ENCODE measurements around the gene UTP14C. TPM values are rescaled to one million over a fixed set of nuclear protein-coding genes. Genes with fewer than 3 reads are reported as not detected.

UTP14C gene
- total RNA-seq, 2 donors from 2014 or later = 19.1 to 26.1 TPM

- peaks cover 17% of the 10 kb centered on the region for H3K4me1 ChIP-seq (replicated peaks)
- H3K27ac ChIP-seq = no peak overlapping the region
- H3K27me3 ChIP-seq (replicated peaks; ENCODE audit: insufficient read depth) = no peaks in the 10 kb centered on the region
- DNase-seq (ENCODE audit: low spot score) = no peak
- 73% methylated on average over 8 of the region's 8 CpGs for WGBS
- no peak for TF ChIP-seq POLR2AphosphoS5 (IDR thresholded peaks at IDR 0.05)
- TF ChIP-seq POLR2A (IDR thresholded peaks at IDR 0.05) = no peak
- TF ChIP-seq CTCF (IDR thresholded peaks at IDR 0.05) = no peak
- no peaks in the 10 kb centered on the region for H3K36me3 ChIP-seq
- no peak overlapping the region for H3K4me3 ChIP-seq
- no peaks in the 10 kb centered on the region for H3K9me3 ChIP-seq
- intact Hi-C loops (cut with DNase I) = loop anchor here (5.0 kb wide), 1 partner anchor 130 kb away; the partner anchor contains the start of gene NEK5
These were observed 26.7 kb upstream of the UTP14C start for GRCh38 chr13:51997641-51998330.

GRCh38 chr13:51998723-51999509 lies 25.6 kb upstream of the UTP14C start:
- H3K36me3 ChIP-seq = no peaks in the 10 kb centered on the region
- no peaks in the 10 kb centered on the region for H3K27me3 ChIP-seq (replicated peaks; ENCODE audit: insufficient read depth)
- no peak for DNase-seq (ENCODE audit: low spot score)
- 30% methylated on average over 6 of the region's 6 CpGs for WGBS
- no peaks in the 10 kb centered on the region for H3K9me3 ChIP-seq
- H3K4me3 ChIP-seq = peak overlapping the region in 1 of 2 donors; percentile 11
- H3K27ac ChIP-seq = peak overlapping the region; percentile 66 to 74
- intact Hi-C loops (cut with DNase I) = loop anchor here (5.0 kb wide), 1 partner anchor 128 kb away; the partner anchor contains the start of gene NEK5
- TF ChIP-seq POLR2AphosphoS5 (IDR thresholded peaks at IDR 0.05) (no peak), CTCF (IDR thresholded peaks at IDR 0.05) (no peak), POLR2A (IDR thresholded peaks at IDR 0.05) (no peak)
- H3K4me1 ChIP-seq (replicated peaks) = peaks cover 17% of the 10 kb centered on the region

- Histone ChIP-seq H3K4me1 (replicated peaks) (peaks cover 17% of the 10 kb centered on the region), H3K27ac (peak overlapping the region; percentile 66 to 74), H3K4me3 (peak overlapping the region in 1 of 2 donors; percentile 11), H3K36me3 (no peaks in the 10 kb centered on the region), H3K27me3 (replicated peaks; ENCODE audit: insufficient read depth) (no peaks in the 10 kb centered on the region), H3K9me3 (no peaks in the 10 kb centered on the region)
- 28% methylated on average over 13 of the region's 13 CpGs for WGBS
- intact Hi-C loops (cut with DNase I) = loop anchor here (5.0 kb wide), 1 partner anchor 128 kb away; the partner anchor contains the start of gene NEK5
- DNase-seq (ENCODE audit: low spot score) = peak; percentile 89
- TF ChIP-seq POLR2A (IDR thresholded peaks at IDR 0.05) (no peak), POLR2AphosphoS5 (IDR thresholded peaks at IDR 0.05) (peak; percentile 64), CTCF (IDR thresholded peaks at IDR 0.05) (peak in 2 of 4 experiments; percentile 6 to 20)
These were observed 25.0 kb upstream of the UTP14C start for GRCh38 chr13:51999510-51999911.

GRCh38 chr13:51999921-52000320 lies 24.6 kb upstream of the UTP14C start:
- Histone ChIP-seq H3K27me3 (replicated peaks; ENCODE audit: insufficient read depth) (no peaks in the 10 kb centered on the region), H3K36me3 (no peaks in the 10 kb centered on the region), H3K4me3 (peak overlapping the region in 1 of 2 donors; percentile 11), H3K9me3 (no peaks in the 10 kb centered on the region), H3K27ac (peak overlapping the region; percentile 66 to 74), H3K4me1 (replicated peaks) (peaks cover 17% of the 10 kb centered on the region)
- TF ChIP-seq POLR2A (IDR thresholded peaks at IDR 0.05) (no peak), CTCF (IDR thresholded peaks at IDR 0.05) (no peak), POLR2AphosphoS5 (IDR thresholded peaks at IDR 0.05) (no peak)
- intact Hi-C loops (cut with DNase I) = loop anchor here (5.0 kb wide), 1 partner anchor 127 kb away; the partner anchor contains the start of gene NEK5
- 45% methylated on average over 1 of the region's 1 CpG for WGBS
- no peak for DNase-seq (ENCODE audit: low spot score)
